Fibroblast of lung (primary cell): ENCODE measurements around the gene C1orf116. TPM values are rescaled to one million over a fixed set of nuclear protein-coding genes. Genes with fewer than 3 reads are reported as not detected.

Experiments used
- DNase-seq, 2 donors: peaks; one replicate each; pipeline versions ENCODE4 v3.0.0 to v3.0.0-alpha.2; 2010; ENCODE audit warnings: low read depth in 2 of 2
- H2AFZ ChIP-seq: 2 replicates; pipeline ENCODE4 v1.5.1; 2012; ENCODE audit warnings: low read length, control low read depth, inconsistent platforms
- H3K27ac ChIP-seq: 2 replicates; pipeline ENCODE4 v1.5.1; 2011; ENCODE audit warnings: low read length, control low read depth; ENCODE audit not compliant: insufficient read depth
- H3K27me3 ChIP-seq: 2 replicates; pipeline ENCODE4 v1.5.1; 2011; ENCODE audit warnings: mild to moderate bottlenecking, low read length; ENCODE audit not compliant: control insufficient read depth, insufficient read depth
- H3K36me3 ChIP-seq: 2 replicates; pipeline ENCODE4 v1.5.1; 2011; ENCODE audit warnings: low read length; ENCODE audit not compliant: control insufficient read depth, insufficient read depth
- H3K4me1 ChIP-seq: 2 replicates; pipeline ENCODE4 v1.5.1; 2011; ENCODE audit warnings: low read length; ENCODE audit not compliant: control insufficient read depth, insufficient read depth; ENCODE audit errors: extremely low read depth
- H3K4me2 ChIP-seq: 2 replicates; pipeline ENCODE4 v1.5.1; 2011; ENCODE audit warnings: low read length, control low read depth; ENCODE audit not compliant: insufficient read depth; ENCODE audit errors: extremely low read depth
- H3K4me3 ChIP-seq, 4 experiments: fragments of 200-600 bp in 1 of 4; sonication (generic) in 1 of 4; replicated peaks in 1 of 4; 2 replicates each; pipeline ENCODE4 v1.5.1; 2011 to 2016; ENCODE audit warnings: low read length in 4 of 4, low read depth in 3 of 4, mild to moderate bottlenecking in 3 of 4, control low read depth in 2 of 4, inconsistent platforms in 1 of 4, mixed read lengths in 1 of 4; ENCODE audit not compliant: insufficient read depth in 1 of 4; ENCODE audit errors: control extremely low read depth in 1 of 4
- H3K79me2 ChIP-seq: 2 replicates; pipeline ENCODE4 v1.5.1; 2012; ENCODE audit warnings: mild to moderate bottlenecking, low read length, inconsistent platforms; ENCODE audit not compliant: control insufficient read depth, insufficient read depth
- H3K9ac ChIP-seq: 2 replicates; pipeline ENCODE4 v1.5.1; 2011; ENCODE audit warnings: mild to moderate bottlenecking, low read length, control low read depth; ENCODE audit not compliant: insufficient read depth
- H3K9me3 ChIP-seq: 2 replicates; pipeline ENCODE4 v1.5.1; 2012; ENCODE audit warnings: low read depth, low read length; ENCODE audit not compliant: control insufficient read depth, insufficient read depth
- H4K20me1 ChIP-seq: 2 replicates; pipeline ENCODE4 v1.5.1; 2011; ENCODE audit warnings: low read length; ENCODE audit not compliant: control insufficient read depth, insufficient read depth; ENCODE audit errors: extremely low read depth
- EZH2 ChIP-seq: IDR thresholded peaks from 2 replicates; pipeline ENCODE4 v1.5.1; 2012; ENCODE audit warnings: low read length, control low read depth, mild to moderate bottlenecking; ENCODE audit errors: missing control alignments
- polyA plus RNA-seq, 2 donors: library from polyadenylated mRNA; depleted of rRNA in 1 of 2; stranded (reverse) in 1 of 2; unstranded in 1 of 2; fragments of >200 nt; gene quantifications; 2 replicates each; pipeline ENCODE4 v1.2.1, GENCODE V29; 2011 to 2012; ENCODE audit warnings: missing spikeins in 1 of 2
- total RNA-seq: library from RNA; depleted of rRNA; stranded (reverse); fragments of >200 nt; gene quantifications from 2 replicates; pipeline ENCODE4 v1.2.1, GENCODE V29; 2014
- TF ChIP-seq, protein P1 (sequence below), 2 donors: IDR thresholded peaks in 1 of 2; conservative IDR thresholded peaks in 1 of 2; 1 replicate in 1 of 2; 2 replicates in 1 of 2; pipeline ENCODE4 v1.5.1; 2011 to 2012; ENCODE audit warnings: low read length in 2 of 2, control low read depth in 1 of 2, inconsistent platforms in 1 of 2, low read depth in 1 of 2, mild to moderate bottlenecking in 1 of 2

The C1orf116 gene
- total and polyA plus RNA-seq, 2 donors (not counting 1 experiment from before 2014, with no cell fraction given): 0.06 TPM; not detected in 1

DNA sequence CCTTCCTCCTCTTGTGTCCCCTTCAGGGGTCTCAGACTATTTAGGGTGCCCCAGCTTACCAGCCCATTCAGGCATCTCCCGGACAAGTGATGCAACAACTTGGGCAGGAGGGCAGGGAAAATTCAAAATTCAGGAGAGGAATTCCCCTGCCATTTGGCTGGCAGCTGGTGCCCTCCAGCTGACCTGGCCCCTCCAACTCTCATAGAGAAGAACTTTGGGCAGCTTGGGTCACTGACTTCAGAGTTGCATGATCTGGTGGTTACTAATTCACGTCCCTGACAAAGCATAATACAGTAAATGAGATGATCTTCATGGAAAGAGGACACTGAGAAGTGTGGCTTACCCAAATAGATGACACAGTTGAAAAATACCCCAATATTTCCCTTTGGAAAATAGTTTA is 62.1 kb downstream of the C1orf116 start, which contains the start of gene FCAMR:
Gene FCAMR, minus strand, starts transcription at position 15 of the 400 bp plus-strand sequence. CDS start 335 bp downstream, outside the sequence.
- no peak for DNase-seq
- H3K4me1 ChIP-seq: no peaks in the 10 kb centered on the region
- H3K9ac ChIP-seq: no peak within 1 kb of the TSS
- no peaks in the 10 kb centered on the region for H4K20me1 ChIP-seq
- H3K4me2 ChIP-seq: no peak within 1 kb of the TSS
- TF ChIP-seq, protein P1, sequence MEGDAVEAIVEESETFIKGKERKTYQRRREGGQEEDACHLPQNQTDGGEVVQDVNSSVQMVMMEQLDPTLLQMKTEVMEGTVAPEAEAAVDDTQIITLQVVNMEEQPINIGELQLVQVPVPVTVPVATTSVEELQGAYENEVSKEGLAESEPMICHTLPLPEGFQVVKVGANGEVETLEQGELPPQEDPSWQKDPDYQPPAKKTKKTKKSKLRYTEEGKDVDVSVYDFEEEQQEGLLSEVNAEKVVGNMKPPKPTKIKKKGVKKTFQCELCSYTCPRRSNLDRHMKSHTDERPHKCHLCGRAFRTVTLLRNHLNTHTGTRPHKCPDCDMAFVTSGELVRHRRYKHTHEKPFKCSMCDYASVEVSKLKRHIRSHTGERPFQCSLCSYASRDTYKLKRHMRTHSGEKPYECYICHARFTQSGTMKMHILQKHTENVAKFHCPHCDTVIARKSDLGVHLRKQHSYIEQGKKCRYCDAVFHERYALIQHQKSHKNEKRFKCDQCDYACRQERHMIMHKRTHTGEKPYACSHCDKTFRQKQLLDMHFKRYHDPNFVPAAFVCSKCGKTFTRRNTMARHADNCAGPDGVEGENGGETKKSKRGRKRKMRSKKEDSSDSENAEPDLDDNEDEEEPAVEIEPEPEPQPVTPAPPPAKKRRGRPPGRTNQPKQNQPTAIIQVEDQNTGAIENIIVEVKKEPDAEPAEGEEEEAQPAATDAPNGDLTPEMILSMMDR (conservative IDR thresholded peaks at IDR 0.05 in 1 of 2, IDR thresholded peaks at IDR 0.05 in 1 of 2; ENCODE audit: low read depth in 1 of 2, low read length in 2 of 2): no peak
- TF ChIP-seq EZH2: no peak
- no peaks in the 10 kb centered on the region for H3K9me3 ChIP-seq
- H3K4me3 ChIP-seq: no peak within 1 kb of the TSS
- peaks cover 7% of the 10 kb centered on the region for H3K27me3 ChIP-seq
- H3K36me3 ChIP-seq: no peaks in the 10 kb centered on the region
- no peak within 1 kb of the TSS for H2AFZ ChIP-seq
- no peaks in the 10 kb centered on the region for H3K79me2 ChIP-seq
- no peak within 1 kb of the TSS for H3K27ac ChIP-seq

DNA sequence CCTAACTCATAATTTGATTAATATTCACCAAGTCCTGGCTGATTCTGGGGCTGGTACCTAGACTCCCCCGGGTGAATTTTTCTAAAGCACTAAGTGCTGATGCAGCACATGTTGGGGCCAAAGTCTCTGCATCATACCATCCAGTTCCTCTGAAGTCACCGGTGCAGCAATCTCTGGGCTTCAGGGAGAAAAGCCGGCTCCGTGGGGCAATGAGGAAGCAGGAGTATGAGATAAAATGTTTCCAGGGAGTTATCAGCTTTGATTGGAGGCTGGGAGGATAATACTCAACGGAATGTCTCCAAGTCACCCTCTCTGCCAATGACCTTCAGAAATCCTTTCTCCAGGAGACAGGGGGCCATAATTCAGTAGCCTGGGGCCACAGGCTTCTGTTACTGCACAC is 63.5 kb downstream of the C1orf116 start:
- Histone ChIP-seq H3K4me1 (no peaks in the 10 kb centered on the region), H3K9me3 (no peaks in the 10 kb centered on the region), H3K36me3 (no peaks in the 10 kb centered on the region), H2AFZ (no peak overlapping the region), H3K27me3 (peaks cover 7% of the 10 kb centered on the region), H3K27ac (no peak overlapping the region), H4K20me1 (no peaks in the 10 kb centered on the region), H3K4me2 (no peak overlapping the region), H3K4me3 (no peak overlapping the region), H3K79me2 (no peaks in the 10 kb centered on the region), H3K9ac (no peak overlapping the region)
- TF ChIP-seq, protein P1 (conservative IDR thresholded peaks at IDR 0.05 in 1 of 2, IDR thresholded peaks at IDR 0.05 in 1 of 2; ENCODE audit: low read depth in 1 of 2, low read length in 2 of 2): no peak
- no peak for TF ChIP-seq EZH2
- DNase-seq: no peak

Other genes with a start within 250 kb of the C1orf116 start
- gene IL20, start 167.1 kb downstream of the C1orf116 start, total RNA-seq: not detected in 2 replicates
- not detected in 2 replicates for gene IL20, start 167.1 kb downstream of the C1orf116 start, polyA plus RNA-seq
- 0.17 TPM in 1 of 2 replicates, not detected in the other for gene IL24, start 135.3 kb downstream of the C1orf116 start, total RNA-seq
- 0.54 TPM in 1 of 2 replicates, not detected in the other for gene IL24, start 135.3 kb downstream of the C1orf116 start, polyA plus RNA-seq
- gene FCMR, start 110.8 kb downstream of the C1orf116 start, total RNA-seq: 0.26 and 0.33 TPM in 2 replicates
- gene FCMR, start 110.8 kb downstream of the C1orf116 start, polyA plus RNA-seq: 1.5 and 4.3 TPM in 2 replicates
- gene PIGR, start 86.3 kb downstream of the C1orf116 start, total RNA-seq: not detected in 2 replicates
- gene PIGR, start 86.3 kb downstream of the C1orf116 start, polyA plus RNA-seq: not detected in 2 replicates
- gene FCAMR, start 62.3 kb downstream of the C1orf116 start, total RNA-seq: not detected in 2 replicates
- not detected in 2 replicates for gene FCAMR, start 62.3 kb downstream of the C1orf116 start, polyA plus RNA-seq
- 5.6 and 6.2 TPM in 2 replicates for gene YOD1, start 18.5 kb upstream of the C1orf116 start, total RNA-seq
- gene YOD1, start 18.5 kb upstream of the C1orf116 start, polyA plus RNA-seq: 2.5 and 3.0 TPM in 2 replicates
- 6.2 and 7.6 TPM in 2 replicates for gene PFKFB2, start 20.5 kb upstream of the C1orf116 start, total RNA-seq
- 1.5 and 3.2 TPM in 2 replicates for gene PFKFB2, start 20.5 kb upstream of the C1orf116 start, polyA plus RNA-seq
- not detected in 2 replicates for gene C4BPB, start 56.1 kb upstream of the C1orf116 start, total RNA-seq
- gene C4BPB, start 56.1 kb upstream of the C1orf116 start, polyA plus RNA-seq: not detected in 2 replicates
- gene C4BPA, start 71.5 kb upstream of the C1orf116 start, total RNA-seq: not detected in 2 replicates
- gene C4BPA, start 71.5 kb upstream of the C1orf116 start, polyA plus RNA-seq: not detected in 2 replicates